DMS153 (cell line): Measurements from ENCODE around the gene CAMK2A.
"Not testable (repeated sequence)": the region's sequence is repeated elsewhere in the genome, so short reads cannot be mapped to it uniquely, and the experiment has no call there.

Experiments
- DNase-seq: peaks from one replicate; lab custom pipeline; 2025; lab: John Stamatoyannopoulos, UW

Gene CAMK2A

DNA sequence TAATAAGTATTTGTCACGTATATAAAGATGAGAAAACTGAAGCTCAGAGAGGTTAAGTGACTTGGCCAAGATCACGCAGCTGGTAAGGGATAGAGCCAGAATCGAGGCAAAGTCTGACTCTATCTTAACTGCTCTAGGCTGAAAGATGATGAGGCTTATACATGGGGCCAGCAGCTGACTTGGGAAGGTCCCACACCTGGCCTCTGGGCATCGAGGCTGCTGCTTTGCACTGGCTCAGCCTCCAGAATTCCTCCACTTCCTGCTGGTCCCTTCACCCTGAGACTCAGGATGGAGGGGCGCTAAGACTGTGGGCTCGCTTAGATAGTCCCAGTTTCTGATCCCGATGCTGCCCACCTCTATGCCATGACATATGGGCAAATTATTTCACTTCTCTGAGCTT lies 35.2 kb downstream of the CAMK2A start:
- no peak for DNase-seq

DNA sequence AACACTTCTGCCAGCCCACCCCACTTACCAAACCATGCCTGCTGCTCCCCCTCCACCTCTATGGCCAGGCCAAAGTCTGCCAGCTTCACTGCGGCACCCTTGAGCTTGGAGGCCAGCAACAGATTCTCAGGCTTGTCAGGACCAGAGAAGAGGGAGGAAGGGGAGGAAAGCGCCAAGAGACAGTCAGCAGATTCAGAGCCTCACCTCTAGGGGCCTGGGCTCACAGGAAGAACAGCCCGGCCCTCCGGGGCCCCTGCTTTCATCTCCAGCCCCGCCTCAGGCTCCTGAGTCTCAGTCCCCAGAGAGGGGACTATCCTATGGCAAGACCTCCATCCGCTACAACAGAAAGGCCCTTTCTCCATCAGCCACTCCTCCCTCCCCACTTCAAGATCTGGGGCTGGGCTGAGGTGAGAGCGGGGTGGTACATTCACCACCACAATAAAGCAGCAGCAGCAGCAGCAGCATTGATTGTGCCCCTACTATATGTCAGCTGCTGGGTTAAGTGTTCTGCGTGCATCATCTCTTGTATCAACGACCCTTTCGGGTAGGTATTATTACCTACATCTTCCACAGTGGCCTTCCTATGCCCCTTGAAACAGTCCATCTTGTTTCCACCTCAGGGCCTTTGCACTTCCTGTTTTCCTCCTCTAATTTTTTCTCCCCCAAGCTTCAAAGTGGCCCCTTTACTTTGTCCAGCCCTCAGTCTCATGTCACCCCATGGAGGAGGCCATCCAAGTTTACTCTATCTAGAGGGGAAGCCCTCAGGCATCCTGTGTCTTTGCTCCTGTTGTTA lies 36.0 kb downstream of the CAMK2A start:
- no peak for DNase-seq

DNA sequence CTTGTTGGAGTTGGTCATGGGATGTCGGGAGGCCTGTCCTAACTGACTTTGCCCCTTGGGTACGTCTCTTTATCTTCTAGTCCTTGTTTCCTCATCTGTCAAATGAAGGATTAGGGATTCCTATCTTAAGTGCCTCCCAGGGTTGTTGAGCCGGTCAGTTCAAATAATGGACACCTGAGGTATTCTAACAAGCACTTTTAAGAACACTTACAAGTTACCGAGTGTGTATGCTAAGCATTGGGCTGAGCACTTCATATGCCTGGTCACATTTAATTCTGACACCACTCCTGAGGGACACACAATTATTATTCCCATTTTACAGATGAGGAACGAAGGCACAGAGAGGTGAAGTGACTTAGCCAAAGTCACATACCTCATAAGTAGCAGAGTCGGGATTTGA lies 37.1 kb downstream of the CAMK2A start:
- DNase-seq = no peak

DNA sequence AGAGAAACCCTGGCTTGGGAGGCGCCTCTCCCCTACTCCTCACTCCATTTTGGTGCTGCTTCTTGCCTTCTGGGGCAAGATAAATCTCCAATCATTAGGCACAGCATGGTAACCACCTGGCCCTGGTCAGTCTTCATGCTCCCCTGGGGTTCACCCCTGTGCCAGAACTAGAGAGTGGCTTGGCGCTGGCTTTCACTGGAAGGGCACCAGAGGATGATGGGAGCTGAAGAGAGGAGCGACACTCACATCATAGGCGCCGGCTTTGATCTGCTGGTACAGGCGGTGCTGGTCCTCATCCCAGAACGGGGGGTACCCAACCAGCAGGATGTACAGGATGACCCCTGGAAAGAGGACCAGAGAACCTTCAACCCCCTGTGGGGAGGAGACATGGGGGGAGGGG lies 38.1 kb downstream of the CAMK2A start:
- no peak for DNase-seq

DNA sequence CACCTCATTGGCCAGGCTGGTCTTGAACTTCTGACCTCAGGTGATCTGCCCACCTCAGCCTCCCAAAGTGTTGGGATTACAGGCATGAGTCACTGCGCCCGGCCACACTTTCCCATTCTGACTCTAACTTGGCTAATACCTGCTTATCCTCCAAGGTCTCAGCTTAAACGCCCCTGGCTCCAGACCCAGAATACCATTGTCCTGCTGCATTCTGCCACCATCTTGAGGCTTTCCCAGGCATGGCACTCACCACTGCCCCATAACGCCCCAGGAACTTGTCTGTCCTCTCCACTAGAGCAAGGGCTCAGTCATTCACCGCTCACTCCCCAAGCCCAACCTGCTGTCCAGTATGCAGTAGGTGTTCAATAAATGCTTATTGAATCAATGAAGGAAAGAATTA lies 39.8 kb downstream of the CAMK2A start:
- no peak for DNase-seq

DNA sequence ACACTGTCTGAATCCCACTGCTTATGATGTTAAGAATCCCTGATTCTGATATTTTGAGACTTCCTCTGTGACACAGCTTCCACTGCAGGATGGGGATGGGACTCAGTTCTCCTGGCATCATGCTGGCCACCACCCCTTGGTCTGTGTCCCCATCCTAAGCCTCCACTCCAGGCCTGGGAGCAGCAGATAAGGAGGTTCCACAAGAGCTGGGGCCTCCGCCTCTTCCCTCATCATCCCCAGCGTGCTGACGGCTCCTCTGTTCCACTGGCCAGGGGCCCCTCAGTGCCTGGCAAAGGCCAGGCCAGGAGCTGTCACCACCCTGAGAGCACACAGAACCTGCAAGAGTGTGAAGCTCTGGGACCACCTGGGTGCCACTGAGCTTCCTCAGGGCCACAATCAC lies 40.6 kb downstream of the CAMK2A start:
- DNase-seq = no peak

DNA sequence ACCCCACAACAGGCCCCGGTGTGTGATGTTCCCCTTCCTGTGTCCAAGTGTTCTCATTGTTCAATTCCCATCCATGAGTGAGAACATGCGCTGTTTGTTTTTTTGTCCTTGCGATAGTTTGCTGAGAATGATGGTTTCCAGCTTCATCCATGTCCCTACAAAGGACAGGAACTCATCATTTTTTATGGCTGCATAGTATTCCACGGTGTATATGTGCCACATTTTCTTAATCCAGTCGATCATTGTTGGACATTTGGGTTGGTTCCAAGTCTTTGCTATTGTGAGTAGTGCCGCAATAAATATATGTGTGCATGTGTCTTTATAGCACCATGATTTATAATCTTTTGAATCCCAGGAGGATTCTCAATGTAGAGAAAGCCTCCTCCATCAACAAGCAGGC lies 41.1 kb downstream of the CAMK2A start:
- not testable (repeated sequence) for DNase-seq

DNA sequence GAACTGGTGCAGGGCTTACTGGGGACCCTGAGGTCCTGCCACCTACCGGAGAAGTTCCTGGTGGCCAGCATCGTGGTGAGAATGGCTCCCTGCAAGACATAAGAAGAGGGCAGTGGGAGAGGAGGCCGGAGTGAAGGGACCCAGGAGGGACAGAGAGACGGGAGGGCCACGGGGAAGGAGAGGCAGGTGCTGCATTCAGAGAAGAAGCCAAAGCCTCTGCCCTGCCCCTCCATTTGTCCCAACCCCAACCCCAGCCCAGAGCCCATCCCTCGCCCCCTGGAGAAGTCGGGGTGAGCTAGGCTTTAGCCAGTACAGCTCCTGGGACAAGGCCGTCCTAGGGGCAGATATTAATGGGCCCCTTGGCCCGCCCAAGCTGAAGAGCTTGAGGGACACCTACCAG lies 41.8 kb downstream of the CAMK2A start:
- DNase-seq = no peak

DNA sequence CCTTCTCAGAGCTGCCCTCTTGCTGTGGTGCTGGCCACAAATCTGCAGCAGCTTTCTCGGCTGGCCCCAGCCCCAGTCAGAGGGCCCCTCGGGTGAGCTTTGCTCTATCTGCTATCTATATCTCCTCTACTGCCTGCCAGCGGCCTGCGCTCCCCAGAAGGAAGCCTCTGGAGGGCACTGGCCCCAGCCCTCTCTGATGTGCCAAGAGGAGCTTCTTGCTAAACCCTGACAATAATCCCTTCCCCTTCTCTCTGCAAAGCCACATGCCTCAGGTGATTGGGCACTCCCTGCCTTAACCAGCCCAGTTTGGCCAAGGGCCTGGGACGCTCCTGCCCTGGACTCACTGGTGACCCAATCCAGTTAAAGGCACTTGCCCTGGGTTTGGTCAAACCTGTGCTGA lies 42.7 kb downstream of the CAMK2A start:
- DNase-seq = no peak

DNA sequence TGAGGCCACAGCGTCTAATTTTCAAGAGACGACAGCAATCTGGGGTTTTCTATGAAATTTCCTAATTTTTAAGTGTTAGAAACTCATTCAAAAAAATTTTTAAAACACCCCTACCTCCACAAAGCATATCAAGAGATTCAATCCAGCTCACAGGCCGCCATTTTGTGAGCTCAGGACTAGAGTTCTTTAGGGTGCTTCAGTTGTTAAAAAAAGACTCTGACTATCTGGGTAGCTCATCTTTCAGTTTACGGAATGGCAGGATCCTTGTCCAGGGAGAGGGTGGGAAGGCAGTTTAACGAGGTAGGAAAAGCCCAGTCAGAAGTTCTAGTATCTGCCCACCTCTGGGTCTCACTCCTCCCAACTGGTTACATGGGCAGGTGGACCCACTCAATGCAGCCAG lies 43.1 kb downstream of the CAMK2A start:
- no peak for DNase-seq

DNA sequence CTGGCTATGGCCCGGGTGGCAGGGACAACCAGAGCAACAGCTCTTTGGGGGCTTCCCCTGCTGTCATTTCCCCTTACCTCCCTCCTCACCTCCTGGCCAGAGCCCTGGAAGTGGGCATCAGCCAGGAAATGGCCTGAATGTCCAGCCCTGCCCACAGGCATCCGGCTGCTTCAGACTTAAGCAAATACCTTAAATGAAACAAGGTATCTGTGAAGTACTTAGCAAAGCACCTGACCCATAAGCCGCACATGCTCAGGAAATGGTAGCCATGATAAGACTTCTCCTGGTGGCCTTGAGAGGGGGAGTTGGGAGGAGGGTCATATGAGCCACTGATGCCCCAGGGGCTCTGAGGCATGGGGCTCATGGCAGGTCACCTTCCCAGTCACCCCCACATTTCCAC lies 43.8 kb downstream of the CAMK2A start:
- no peak for DNase-seq

DNA sequence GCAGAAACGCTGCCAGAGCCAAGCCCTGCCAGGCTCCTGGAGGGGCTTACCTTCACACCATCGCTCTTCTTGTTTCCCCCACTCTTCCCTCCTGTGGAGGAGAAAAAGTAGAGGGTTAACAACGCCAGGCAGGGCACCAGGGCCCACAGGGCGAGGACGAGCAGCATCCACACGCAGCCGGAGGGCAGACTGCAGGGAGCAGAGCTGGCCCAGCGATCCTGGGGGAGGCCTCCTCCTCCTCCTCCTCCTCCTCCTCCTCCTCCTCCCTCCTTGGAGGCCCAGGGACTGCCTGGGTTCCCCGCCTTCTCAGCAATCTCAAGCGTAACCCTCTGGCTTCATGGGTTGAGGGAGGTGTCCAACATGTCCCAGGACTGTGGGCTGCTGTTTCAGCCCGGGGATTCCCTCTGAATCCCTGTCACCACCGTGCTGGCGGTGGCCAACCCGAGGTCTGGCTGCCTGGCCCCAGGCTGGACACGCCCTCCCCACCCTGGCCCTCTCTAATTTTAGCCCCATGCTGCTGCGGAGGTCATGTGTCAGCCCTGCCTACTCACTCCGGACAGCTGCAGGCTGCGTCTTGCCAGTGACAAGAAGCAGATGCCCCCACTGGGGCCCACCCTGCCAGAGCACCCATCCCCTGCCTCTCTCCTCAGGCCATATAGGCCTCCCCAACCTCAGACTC lies 44.3 kb downstream of the CAMK2A start:
- DNase-seq = no peak

DNA sequence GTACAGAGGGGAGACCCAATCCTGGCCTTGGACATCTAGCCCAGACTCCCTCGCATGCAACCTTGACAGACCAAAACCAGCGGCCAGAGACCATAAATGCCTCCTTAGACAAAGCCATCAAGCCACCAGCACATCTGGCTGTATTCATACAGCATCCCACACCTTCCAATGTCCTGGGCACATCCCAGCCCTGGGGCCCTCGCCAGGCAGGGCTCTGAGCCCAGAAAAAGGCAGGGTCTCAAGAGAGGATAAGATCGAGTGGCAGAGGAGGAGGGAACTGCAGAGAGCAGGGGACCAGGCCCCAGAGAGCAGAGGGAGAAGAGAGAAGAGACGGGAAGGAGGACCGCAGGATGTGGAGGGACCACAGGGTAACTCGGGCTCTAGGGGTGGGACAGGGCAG lies 45.4 kb downstream of the CAMK2A start:
- no peak for DNase-seq

DNA sequence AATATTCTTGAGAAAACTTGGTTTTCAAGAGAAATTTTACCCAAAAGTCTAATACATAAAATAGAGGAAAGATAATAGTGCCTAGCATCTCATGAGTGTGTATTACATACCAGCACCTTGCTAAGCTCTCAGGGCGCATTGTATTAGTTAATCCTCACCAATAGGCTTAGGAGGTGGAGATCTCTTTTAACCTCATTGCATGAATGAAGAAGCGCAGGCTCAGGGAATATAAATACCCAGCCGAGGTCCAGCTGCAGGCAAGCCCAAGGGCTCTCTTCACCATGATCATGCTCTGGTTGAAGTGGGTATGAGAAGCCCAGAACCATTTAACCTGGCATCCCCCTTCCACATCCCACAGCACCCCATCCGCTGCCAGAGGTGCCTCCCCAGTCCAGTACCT lies 46.0 kb downstream of the CAMK2A start:
- DNase-seq = no peak

DNA sequence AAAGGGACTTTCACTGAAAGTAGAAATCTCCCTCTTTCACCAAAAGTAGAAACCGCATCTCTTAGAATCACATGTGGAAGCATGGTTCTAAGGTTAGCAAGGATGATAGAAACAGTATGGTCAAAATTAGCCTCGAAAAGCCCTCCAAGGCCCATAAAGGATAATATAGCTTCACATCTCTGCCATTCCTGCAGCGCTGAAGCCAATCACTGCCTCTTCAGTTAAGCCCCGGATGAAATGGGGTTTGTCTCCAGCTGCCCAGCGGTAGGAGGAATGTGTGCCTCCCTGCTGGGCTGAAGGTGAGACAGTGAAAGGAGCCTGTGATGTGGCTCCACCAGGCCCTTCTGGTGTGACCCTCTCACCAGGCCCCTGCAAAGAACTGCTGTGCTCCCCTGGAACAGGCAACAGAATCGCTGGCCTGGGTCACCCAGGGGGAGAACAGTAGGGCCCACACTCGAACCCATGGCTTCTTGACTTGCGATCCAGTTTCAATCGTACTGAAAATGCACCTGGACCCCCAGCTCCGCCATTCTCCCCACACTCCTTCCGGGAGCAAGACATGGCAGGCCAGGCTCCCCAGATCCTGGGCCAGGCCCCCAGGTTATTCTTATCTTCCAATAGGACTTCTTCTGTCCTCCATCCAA lies 47.2 kb downstream of the CAMK2A start:
- DNase-seq = no peak

DNA sequence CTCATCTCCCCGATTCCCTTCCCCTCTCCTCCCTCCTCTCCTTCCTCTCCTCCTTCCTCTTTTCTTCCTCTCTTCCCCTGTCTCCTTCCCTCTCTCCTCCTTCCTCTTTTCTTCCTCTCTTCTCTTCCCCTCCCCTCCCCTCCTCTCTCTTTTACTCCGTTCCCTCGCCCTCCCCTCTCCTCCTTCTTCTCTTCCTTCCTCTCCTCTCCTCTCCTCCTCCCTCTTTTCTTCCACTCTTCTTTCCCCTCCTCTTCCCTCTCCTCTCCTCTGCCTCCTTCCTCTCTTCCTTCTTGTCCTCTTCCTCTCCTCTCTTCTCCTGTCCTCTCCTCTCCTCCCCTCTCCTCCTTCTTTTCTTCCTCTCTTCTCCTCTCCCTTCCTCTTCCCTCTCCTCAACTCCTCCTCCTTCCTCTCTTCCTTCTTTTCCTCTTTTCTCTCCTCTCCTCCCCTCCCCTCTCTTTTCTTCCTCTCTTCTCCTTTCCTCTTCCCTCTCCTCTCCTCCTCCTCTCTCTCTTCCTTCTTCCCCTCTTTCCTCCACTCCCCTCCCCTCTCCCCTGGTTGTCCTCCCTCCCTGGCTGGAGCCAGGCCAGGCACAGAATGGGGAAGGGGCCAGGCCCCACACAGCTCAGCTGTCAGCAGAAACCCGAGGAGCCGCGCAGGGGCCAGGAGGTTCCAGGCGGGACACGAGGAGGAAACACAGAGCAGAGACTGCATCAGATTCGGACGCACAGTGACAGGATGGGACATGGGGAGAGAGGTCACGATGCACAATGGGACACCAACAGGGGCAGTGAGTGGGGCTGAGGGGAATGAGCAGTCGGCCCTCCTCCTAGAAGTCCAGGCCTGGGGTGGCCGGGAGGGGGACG lies 48.0 kb downstream of the CAMK2A start:
- DNase-seq = no peak

DNA sequence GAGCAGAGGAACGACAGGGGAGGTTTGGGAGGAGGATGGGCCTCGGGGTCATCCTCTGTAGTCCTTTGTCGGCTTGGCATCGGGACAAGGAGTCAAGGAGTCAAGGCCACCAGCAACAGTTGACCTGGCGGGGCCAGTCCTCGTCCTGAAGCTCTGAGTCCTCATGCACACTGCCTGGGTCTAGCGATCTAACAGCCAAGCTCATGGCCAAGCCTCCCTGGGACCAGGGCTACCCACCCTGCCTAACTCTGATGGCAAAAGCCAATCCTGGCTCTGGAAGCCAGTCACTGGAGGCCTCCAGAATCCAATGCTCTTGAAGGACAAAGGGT lies 49.8 kb downstream of the CAMK2A start:
- no peak for DNase-seq

DNA sequence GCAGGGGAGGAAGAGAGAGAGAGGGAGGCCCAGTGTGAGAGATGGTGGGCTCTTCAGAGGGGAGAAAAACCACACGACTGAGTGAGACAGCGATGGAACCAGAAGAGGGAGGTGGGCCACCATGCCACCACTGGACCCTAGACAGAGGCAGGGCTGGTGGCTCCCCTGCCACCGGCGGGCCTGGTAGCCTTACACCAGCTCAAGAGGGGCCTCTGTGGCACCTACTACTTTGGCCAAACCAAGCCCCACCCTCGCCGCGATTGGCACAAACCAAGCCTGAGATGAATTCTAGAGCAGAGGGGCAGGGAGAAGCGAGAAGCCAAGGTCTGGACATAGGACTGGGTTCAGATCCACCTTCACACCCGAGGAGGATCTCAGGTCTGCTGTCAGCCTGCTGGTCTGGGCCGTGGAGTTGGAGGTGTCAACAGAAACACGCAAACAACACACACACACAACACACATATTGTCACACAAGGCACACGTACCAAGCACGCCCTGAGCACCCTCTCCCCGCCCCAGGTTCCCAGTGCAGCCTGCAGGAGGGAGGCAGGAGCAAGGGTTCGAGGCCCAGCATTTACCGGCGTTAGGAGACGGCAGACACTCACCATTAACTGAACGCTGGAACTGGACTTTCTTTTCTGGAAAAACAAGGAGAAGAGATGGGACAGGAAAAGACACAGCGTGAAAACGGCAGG lies 50.3 kb downstream of the CAMK2A start:
- DNase-seq = no peak

DNA sequence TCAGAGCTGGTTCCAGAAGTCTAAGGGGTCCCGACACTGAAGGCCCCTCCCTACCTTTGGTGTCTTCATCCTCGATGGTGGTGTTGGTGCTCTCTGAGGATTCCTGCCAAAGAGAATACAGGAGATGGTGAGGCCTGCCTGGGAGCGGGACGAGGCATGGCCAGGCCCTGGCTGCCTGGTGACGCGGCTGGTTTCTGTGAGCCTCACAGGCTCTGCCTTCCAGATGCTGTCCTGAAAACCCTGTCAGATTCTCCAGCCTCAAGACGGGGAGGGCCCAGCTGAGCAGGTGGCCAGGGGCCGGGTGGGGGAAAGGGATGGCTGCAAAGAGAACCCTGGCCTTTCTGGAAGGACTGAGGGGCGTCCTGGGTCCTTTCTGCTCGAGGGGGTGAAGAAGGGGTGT lies 50.9 kb downstream of the CAMK2A start:
- no peak for DNase-seq

DNA sequence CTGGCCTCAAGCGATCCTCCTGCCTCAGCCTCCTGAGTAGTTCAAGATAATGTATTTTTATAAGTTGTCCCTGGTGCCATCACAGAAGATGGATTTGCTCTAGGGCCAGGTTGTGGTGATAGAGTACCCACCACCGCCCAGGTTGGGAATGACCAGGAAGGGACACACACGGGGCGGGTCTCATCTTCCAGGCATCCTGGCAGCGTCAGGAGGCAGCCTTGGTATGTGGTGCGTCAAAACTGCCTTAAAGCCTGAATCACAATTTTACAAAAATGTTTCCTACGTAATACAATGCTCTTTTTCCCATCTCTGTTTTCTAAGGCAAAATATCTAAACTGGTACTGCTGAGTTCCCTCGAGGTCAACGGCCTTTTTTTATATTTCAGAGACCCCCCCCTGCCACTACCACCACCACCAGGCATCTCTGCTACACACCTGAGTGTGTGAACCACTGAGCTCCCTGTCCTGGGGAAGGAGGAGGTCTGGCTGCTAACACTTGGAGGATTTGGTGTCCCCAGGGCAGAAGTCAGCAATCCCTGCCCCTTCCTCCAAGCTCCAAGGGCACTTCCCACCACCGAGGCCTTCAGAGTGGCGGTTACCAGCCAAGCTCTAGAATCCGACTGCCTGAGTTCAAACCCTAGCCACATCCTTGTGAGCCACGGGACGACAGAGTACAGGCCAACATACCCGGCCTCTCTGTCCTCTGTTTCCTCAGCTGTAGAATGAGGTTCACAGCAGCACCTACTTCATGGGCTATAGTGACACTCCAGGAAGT lies 52.4 kb downstream of the CAMK2A start:
- DNase-seq = no peak

DNA sequence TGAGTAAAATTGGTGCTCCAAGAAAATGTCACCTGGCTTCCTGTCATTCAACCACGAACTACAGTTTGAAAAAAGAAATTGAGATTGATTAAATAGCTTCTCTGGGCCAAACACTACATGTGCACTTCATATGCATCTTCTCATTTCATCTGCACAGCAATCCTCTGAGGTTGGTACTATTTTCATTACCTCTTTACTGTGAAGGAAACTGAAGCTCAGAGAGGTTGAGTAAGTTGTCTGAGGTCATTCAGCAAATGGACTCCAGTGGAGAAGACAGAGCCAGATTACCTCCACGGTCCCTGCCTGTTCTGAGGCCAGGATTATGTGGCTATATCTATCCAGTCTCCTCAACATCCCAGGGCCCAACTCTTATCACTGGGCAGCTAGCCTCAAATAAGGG lies 53.3 kb downstream of the CAMK2A start:
- no peak for DNase-seq
